Measurements from ENCODE around the gene HMOX1.

Gene HMOX1

GRCh38 chr22:35409783-35410662 is 29.1 kb downstream of the HMOX1 start:
- DNase-seq = no peak

GRCh38 chr22:35410663-35411034 is 29.8 kb downstream of the HMOX1 start:
- no peak for DNase-seq

GRCh38 chr22:35411102-35411501 is 30.2 kb downstream of the HMOX1 start:
- DNase-seq = no peak

- DNase-seq = no peak
Measured at GRCh38 chr22:35413624-35414023, 32.7 kb downstream of the HMOX1 start.

- no peak for DNase-seq
Measured at GRCh38 chr22:35417606-35418005, 36.7 kb downstream of the HMOX1 start.

GRCh38 chr22:35418088-35418487 is 37.2 kb downstream of the HMOX1 start:
- no peak for DNase-seq

- no peak for DNase-seq
Measured at GRCh38 chr22:35418731-35419130, 37.8 kb downstream of the HMOX1 start.

- DNase-seq = no peak
Measured at GRCh38 chr22:35419756-35420155, 38.9 kb downstream of the HMOX1 start.

- no peak for DNase-seq
Measured at GRCh38 chr22:35421121-35421520, 40.2 kb downstream of the HMOX1 start.

GRCh38 chr22:35422145-35422544 is 41.2 kb downstream of the HMOX1 start:
- DNase-seq = no peak

- no peak for DNase-seq
Measured at GRCh38 chr22:35422936-35423335, 42.0 kb downstream of the HMOX1 start.

GRCh38 chr22:35424081-35424480 is 43.2 kb downstream of the HMOX1 start:
- no peak for DNase-seq

GRCh38 chr22:35424761-35425160 is 43.9 kb downstream of the HMOX1 start:
- DNase-seq = no peak

GRCh38 chr22:35425546-35425945 is 44.6 kb downstream of the HMOX1 start:
- DNase-seq = no peak

GRCh38 chr22:35425971-35426800 is 45.3 kb downstream of the HMOX1 start:
- no peak for DNase-seq

GRCh38 chr22:35426801-35427140 is 45.9 kb downstream of the HMOX1 start:
- DNase-seq = no peak

GRCh38 chr22:35430897-35431322 is 50.0 kb downstream of the HMOX1 start:
- DNase-seq = peak; percentile 67

- DNase-seq = no peak
Measured at GRCh38 chr22:35431483-35432227, 50.8 kb downstream of the HMOX1 start.

- DNase-seq = no peak
Measured at GRCh38 chr22:35432228-35432905, 51.5 kb downstream of the HMOX1 start.

GRCh38 chr22:35434061-35434710 is 53.3 kb downstream of the HMOX1 start:
- no peak for DNase-seq

- DNase-seq = no peak
Measured at GRCh38 chr22:35435201-35435740, 54.4 kb downstream of the HMOX1 start.

GRCh38 chr22:35436421-35436820 is 55.5 kb downstream of the HMOX1 start:
- DNase-seq = no peak

All from activated CD4-positive, alpha-beta T cell treated with anti-CD3 and anti-CD28 coated beads, Interleukin-2, Interleukin-6, amounts not matched to agents 100 ng/mL and 50 ng/mL, durations not matched to agents 16 hours and 8 hours (primary cell).